ENCODE results near the gene USP6. TPM values are rescaled to one million over a fixed set of nuclear protein-coding genes. Genes with fewer than 3 reads are reported as not detected.
"Not testable (repeated sequence)": the region's sequence is repeated elsewhere in the genome, so short reads cannot be mapped to it uniquely, and the experiment has no call there.

USP6 gene
- total RNA-seq, 1 donor, result not detected

GRCh38 chr17:5122586-5123342 lies 6.9 kb downstream of the USP6 start:
- Histone ChIP-seq H3K79me2 (ENCODE audit: insufficient read depth, low read length) (no peaks in the 10 kb centered on the region), H2AFZ (ENCODE audit: low read length) (peak overlapping the region; percentile 62), H3K9me3 (ENCODE audit: low read depth, low read length) (no peaks in the 10 kb centered on the region), H3K4me2 (ENCODE audit: insufficient read depth, low read length) (peak overlapping the region; percentile 71), H3K27ac (ENCODE audit: low read depth, low read length) (no peak overlapping the region), H3K36me3 (ENCODE audit: insufficient read depth, low read length) (no peaks in the 10 kb centered on the region), H4K20me1 (ENCODE audit: insufficient read depth, low read length) (no peaks in the 10 kb centered on the region), H3K4me1 (ENCODE audit: insufficient read depth, low read length) (no peaks in the 10 kb centered on the region), H3K4me3 (ENCODE audit: insufficient read depth, low read length) (peak overlapping the region; percentile 56), H3K27me3 (ENCODE audit: insufficient read depth, low read length) (peaks cover 20% of the 10 kb centered on the region)
- no peak for TF ChIP-seq CTCF (IDR thresholded peaks at IDR 0.05; ENCODE audit: extremely low read depth, low read depth, low read length)
- no peak for DNase-seq (ENCODE audit: insufficient read length, low spot score, missing footprints)

GRCh38 chr17:5123343-5124124 lies 7.7 kb downstream of the USP6 start:
- Histone ChIP-seq H3K36me3 (ENCODE audit: insufficient read depth, low read length) (no peaks in the 10 kb centered on the region), H3K9me3 (ENCODE audit: low read depth, low read length) (no peaks in the 10 kb centered on the region), H3K79me2 (ENCODE audit: insufficient read depth, low read length) (no peaks in the 10 kb centered on the region), H3K27me3 (ENCODE audit: insufficient read depth, low read length) (peaks cover 22% of the 10 kb centered on the region), H4K20me1 (ENCODE audit: insufficient read depth, low read length) (no peaks in the 10 kb centered on the region), H3K27ac (ENCODE audit: low read depth, low read length) (no peak overlapping the region), H3K4me3 (ENCODE audit: insufficient read depth, low read length) (no peak overlapping the region), H3K4me2 (ENCODE audit: insufficient read depth, low read length) (no peak overlapping the region), H3K4me1 (ENCODE audit: insufficient read depth, low read length) (no peaks in the 10 kb centered on the region), H2AFZ (ENCODE audit: low read length) (no peak overlapping the region)
- DNase-seq (ENCODE audit: insufficient read length, low spot score, missing footprints), result no peak
- TF ChIP-seq CTCF (IDR thresholded peaks at IDR 0.05; ENCODE audit: extremely low read depth, low read depth, low read length), result no peak

- H3K9me3 ChIP-seq (ENCODE audit: low read depth, low read length); H3K4me3 ChIP-seq (ENCODE audit: insufficient read depth, low read length); H3K36me3 ChIP-seq (ENCODE audit: insufficient read depth, low read length); H3K27ac ChIP-seq (ENCODE audit: low read depth, low read length); H3K4me1 ChIP-seq (ENCODE audit: insufficient read depth, low read length); H3K79me2 ChIP-seq (ENCODE audit: insufficient read depth, low read length); H3K4me2 ChIP-seq (ENCODE audit: insufficient read depth, low read length); H4K20me1 ChIP-seq (ENCODE audit: insufficient read depth, low read length); H2AFZ ChIP-seq (ENCODE audit: low read length); DNase-seq (ENCODE audit: insufficient read length, low spot score, missing footprints): not testable (repeated sequence)
- H3K27me3 ChIP-seq (ENCODE audit: insufficient read depth, low read length), result peaks cover 17% of the 10 kb centered on the region
Observed at GRCh38 chr17:5124125-5124760, 8.4 kb downstream of the USP6 start.

- not testable (repeated sequence) for H2AFZ ChIP-seq (ENCODE audit: low read length); H3K79me2 ChIP-seq (ENCODE audit: insufficient read depth, low read length); H3K27ac ChIP-seq (ENCODE audit: low read depth, low read length); H3K36me3 ChIP-seq (ENCODE audit: insufficient read depth, low read length); DNase-seq (ENCODE audit: insufficient read length, low spot score, missing footprints); H4K20me1 ChIP-seq (ENCODE audit: insufficient read depth, low read length); H3K4me2 ChIP-seq (ENCODE audit: insufficient read depth, low read length); H3K4me1 ChIP-seq (ENCODE audit: insufficient read depth, low read length); H3K4me3 ChIP-seq (ENCODE audit: insufficient read depth, low read length); H3K9me3 ChIP-seq (ENCODE audit: low read depth, low read length)
- peaks cover 15% of the 10 kb centered on the region for H3K27me3 ChIP-seq (ENCODE audit: insufficient read depth, low read length)
Observed at GRCh38 chr17:5124896-5125295, 9.1 kb downstream of the USP6 start.
